Effector memory CD4-positive, alpha-beta T cell (primary cell): Measurements from ENCODE around the gene TFB1M.
"Not testable (repeated sequence)": the region's sequence is repeated elsewhere in the genome, so short reads cannot be mapped to it uniquely, and the experiment has no call there.

ENCODE experiments used
- DNase-seq, 3 donors: peaks; one replicate each; pipeline ENCODE4 v3.0.0-alpha.2; 2020
- H3K27ac ChIP-seq: 2 replicates; pipeline ENCODE4 v1.7.0; 2013; ENCODE audit warnings: mild to moderate bottlenecking, low read length, moderate library complexity; ENCODE audit not compliant: insufficient read depth, poor library complexity, severe bottlenecking
- H3K27me3 ChIP-seq: replicated peaks from 2 replicates; pipeline ENCODE4 v1.7.0; 2013; ENCODE audit warnings: mild to moderate bottlenecking, low read length; ENCODE audit not compliant: insufficient read depth, control insufficient read depth, poor library complexity, severe bottlenecking
- H3K36me3 ChIP-seq: 2 replicates; pipeline ENCODE4 v1.7.0; 2013; ENCODE audit warnings: mild to moderate bottlenecking, low read length, moderate library complexity; ENCODE audit not compliant: control insufficient read depth, insufficient read depth
- H3K4me1 ChIP-seq: 2 replicates; pipeline ENCODE4 v1.7.0; 2013; ENCODE audit warnings: low read length, mild to moderate bottlenecking; ENCODE audit not compliant: control insufficient read depth, insufficient read depth, poor library complexity, severe bottlenecking
- H3K4me3 ChIP-seq: 2 replicates; pipeline ENCODE4 v1.7.0; 2013; ENCODE audit warnings: low read length, low read depth, mild to moderate bottlenecking; ENCODE audit not compliant: insufficient read depth, poor library complexity, severe bottlenecking
- H3K9me3 ChIP-seq: 2 replicates; pipeline ENCODE4 v1.7.0; 2013; ENCODE audit warnings: mild to moderate bottlenecking, low read length, moderate library complexity; ENCODE audit not compliant: control insufficient read depth

Gene TFB1M

GRCh38 chr6:155319902-155320301 lies 5.6 kb upstream of the TFB1M start:
- DNase-seq = no peak

GRCh38 chr6:155317186-155317585 lies 2.9 kb upstream of the TFB1M start:
- no peak for DNase-seq
- Histone ChIP-seq H3K4me1 (peaks cover 7% of the 10 kb centered on the region), H3K9me3 (no peaks in the 10 kb centered on the region), H3K27ac (no peak overlapping the region), H3K4me3 (no peak overlapping the region), H3K27me3 (no peaks in the 10 kb centered on the region), H3K36me3 (no peaks in the 10 kb centered on the region)

More at GRCh38 chr6:155319902-155320301, 5.6 kb upstream of the TFB1M start:
- Histone ChIP-seq H3K9me3 (no peaks in the 10 kb centered on the region), H3K27me3 (no peaks in the 10 kb centered on the region), H3K27ac (no peak overlapping the region), H3K36me3 (no peaks in the 10 kb centered on the region), H3K4me3 (no peak overlapping the region), H3K4me1 (no peaks in the 10 kb centered on the region)

GRCh38 chr6:155316419-155316818 lies 2.1 kb upstream of the TFB1M start:
- H3K27ac ChIP-seq = no peak overlapping the region
- no peak for DNase-seq

GRCh38 chr6:155315516-155315871 lies 1.2 kb upstream of the TFB1M start:
- Histone ChIP-seq H3K36me3 (no peaks in the 10 kb centered on the region), H3K4me3 (peak overlapping the region; percentile 89)

More at GRCh38 chr6:155316419-155316818, 2.1 kb upstream of the TFB1M start:
- H3K36me3 ChIP-seq = no peaks in the 10 kb centered on the region
- H3K9me3 ChIP-seq = no peaks in the 10 kb centered on the region
- peaks cover 7% of the 10 kb centered on the region for H3K4me1 ChIP-seq
- no peaks in the 10 kb centered on the region for H3K27me3 ChIP-seq
- H3K4me3 ChIP-seq = no peak overlapping the region

GRCh38 chr6:155314773-155315515 lies 660 bp upstream of the TFB1M start:
- H3K9me3 ChIP-seq = no peaks in the 10 kb centered on the region
- H3K27me3 ChIP-seq = no peaks in the 10 kb centered on the region
- H3K27ac ChIP-seq = peak overlapping the region; percentile 89
- peak in 2 of 3 donors; percentile 13 to 41 for DNase-seq
- no peaks in the 10 kb centered on the region for H3K36me3 ChIP-seq
- peak overlapping the region; percentile 89 for H3K4me3 ChIP-seq
- peaks cover 7% of the 10 kb centered on the region for H3K4me1 ChIP-seq

More at GRCh38 chr6:155315516-155315871, 1.2 kb upstream of the TFB1M start:
- no peak for DNase-seq
- Histone ChIP-seq H3K27ac (peak overlapping the region; percentile 89), H3K4me1 (peaks cover 7% of the 10 kb centered on the region), H3K9me3 (no peaks in the 10 kb centered on the region), H3K27me3 (no peaks in the 10 kb centered on the region)

GRCh38 chr6:155313602-155314091 lies 637 bp downstream of the TFB1M start:
- Histone ChIP-seq H3K9me3 (no peaks in the 10 kb centered on the region), H3K4me1 (peaks cover 7% of the 10 kb centered on the region), H3K36me3 (no peaks in the 10 kb centered on the region), H3K4me3 (peak overlapping the region; percentile 89), H3K27me3 (no peaks in the 10 kb centered on the region), H3K27ac (peak overlapping the region; percentile 89)
- DNase-seq = peak in 1 of 3 donors; percentile 15

GRCh38 chr6:155312950-155313349 lies 1.3 kb downstream of the TFB1M start:
- not testable (repeated sequence) for H3K4me1 ChIP-seq, H3K36me3 ChIP-seq, H3K9me3 ChIP-seq, H3K4me3 ChIP-seq, H3K27me3 ChIP-seq, DNase-seq
- H3K27ac ChIP-seq = peak overlapping the region; percentile 89

GRCh38 chr6:155311583-155311982 lies 2.7 kb downstream of the TFB1M start:
- H3K27me3 ChIP-seq = no peaks in the 10 kb centered on the region
- H3K4me3 ChIP-seq = no peak overlapping the region
- H3K4me1 ChIP-seq = peaks cover 7% of the 10 kb centered on the region
- DNase-seq = no peak
- peak overlapping the region; percentile 12 for H3K27ac ChIP-seq
- H3K9me3 ChIP-seq = no peaks in the 10 kb centered on the region
- no peaks in the 10 kb centered on the region for H3K36me3 ChIP-seq

- peak overlapping the region; percentile 12 for H3K27ac ChIP-seq
These were observed 3.2 kb downstream of the TFB1M start for GRCh38 chr6:155311086-155311485.

GRCh38 chr6:155310596-155310995 lies 3.7 kb downstream of the TFB1M start:
- no peak overlapping the region for H3K27ac ChIP-seq
- no peaks in the 10 kb centered on the region for H3K9me3 ChIP-seq
- H3K36me3 ChIP-seq = no peaks in the 10 kb centered on the region
- H3K4me1 ChIP-seq = peaks cover 7% of the 10 kb centered on the region
- H3K4me3 ChIP-seq = no peak overlapping the region
- H3K27me3 ChIP-seq = no peaks in the 10 kb centered on the region
- no peak for DNase-seq

More at GRCh38 chr6:155311086-155311485, 3.2 kb downstream of the TFB1M start:
- Histone ChIP-seq H3K27me3 (no peaks in the 10 kb centered on the region), H3K4me3 (no peak overlapping the region), H3K4me1 (peaks cover 7% of the 10 kb centered on the region), H3K9me3 (no peaks in the 10 kb centered on the region), H3K36me3 (no peaks in the 10 kb centered on the region)
- DNase-seq = no peak
